GM12874 (cell line): Measurements from ENCODE around the gene DHRS12.

Experiments
- CTCF ChIP-seq: IDR thresholded peaks from 2 replicates; pipeline ENCODE4 v1.5.1; 2011; ENCODE audit warnings: low read depth, mild to moderate bottlenecking, control low read depth, low read length, moderate library complexity; ENCODE audit not compliant: insufficient read depth

DHRS12 gene

DNA sequence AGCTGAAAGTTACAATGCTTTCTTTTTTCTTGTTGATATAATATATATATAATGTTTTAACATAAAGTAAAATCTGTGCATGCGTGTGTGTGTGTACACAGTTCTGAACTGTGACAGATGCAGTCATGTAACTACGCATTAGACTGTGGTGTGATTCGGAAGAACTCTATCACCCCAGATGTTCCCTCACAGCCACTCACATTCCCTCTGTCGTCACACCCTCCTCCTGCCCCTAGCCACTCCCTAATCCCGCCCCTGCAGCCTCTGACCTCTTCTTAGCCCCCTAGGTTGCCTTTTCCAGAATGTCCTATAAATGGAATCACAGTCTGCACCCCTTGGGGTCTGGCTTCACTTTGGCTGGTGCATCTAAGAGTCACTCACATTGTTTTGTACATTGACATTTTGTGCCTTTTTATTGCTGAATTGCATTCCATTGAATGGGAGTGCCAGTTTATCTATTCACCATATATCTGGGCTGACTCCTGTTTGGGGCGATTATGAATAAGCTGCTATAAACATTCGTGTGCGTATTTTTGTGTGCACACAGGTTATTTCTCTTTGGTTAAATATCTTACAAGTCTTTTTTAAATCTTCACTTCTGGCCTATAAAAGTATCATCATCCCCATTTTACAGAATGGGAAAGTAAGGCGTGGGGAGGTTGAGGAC is 20.4 kb downstream of the DHRS12 start:
- TF ChIP-seq CTCF: no peak

GRCh38 chr13:51782026-51782710 is 21.8 kb downstream of the DHRS12 start:
- TF ChIP-seq CTCF: no peak

DNA sequence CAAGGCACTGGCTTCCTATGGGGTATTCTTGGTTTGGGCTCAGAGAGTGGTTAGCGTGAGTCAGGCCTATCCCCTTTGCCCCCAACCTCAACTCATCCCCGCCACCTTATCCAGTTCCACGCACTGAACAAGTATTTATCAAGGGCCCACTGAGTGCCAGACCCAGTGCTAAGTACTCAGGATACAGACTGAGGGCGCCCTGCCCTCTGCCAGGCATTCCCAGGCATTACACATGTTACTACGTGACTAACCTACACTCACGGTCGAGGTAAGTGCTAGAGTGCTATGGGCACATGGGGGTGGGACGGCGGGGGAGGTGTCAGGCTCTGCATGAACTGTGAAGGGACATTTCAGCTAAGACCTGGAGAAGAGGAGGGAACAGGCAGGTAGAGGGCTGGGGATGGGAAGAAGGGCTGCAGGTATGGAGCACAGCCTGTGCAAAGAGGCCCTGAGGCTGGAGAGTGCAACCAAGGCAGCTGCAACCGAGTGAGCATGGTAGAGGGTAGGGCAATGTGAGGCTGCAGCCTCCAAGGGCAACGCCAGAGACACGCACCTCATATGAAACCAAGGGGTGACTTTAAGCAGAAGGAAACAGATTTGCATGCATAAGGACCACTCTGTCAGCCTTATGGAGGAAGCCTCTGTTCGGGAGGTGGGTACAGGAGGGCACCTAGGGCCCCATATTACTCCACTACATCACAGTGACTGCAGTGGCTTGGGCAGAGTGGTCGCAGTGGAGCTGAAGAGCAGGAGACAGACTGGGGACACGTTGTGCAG is 22.5 kb downstream of the DHRS12 start:
- TF ChIP-seq CTCF: peak; percentile 39; the same call in 1 of the 2 replicates

DNA sequence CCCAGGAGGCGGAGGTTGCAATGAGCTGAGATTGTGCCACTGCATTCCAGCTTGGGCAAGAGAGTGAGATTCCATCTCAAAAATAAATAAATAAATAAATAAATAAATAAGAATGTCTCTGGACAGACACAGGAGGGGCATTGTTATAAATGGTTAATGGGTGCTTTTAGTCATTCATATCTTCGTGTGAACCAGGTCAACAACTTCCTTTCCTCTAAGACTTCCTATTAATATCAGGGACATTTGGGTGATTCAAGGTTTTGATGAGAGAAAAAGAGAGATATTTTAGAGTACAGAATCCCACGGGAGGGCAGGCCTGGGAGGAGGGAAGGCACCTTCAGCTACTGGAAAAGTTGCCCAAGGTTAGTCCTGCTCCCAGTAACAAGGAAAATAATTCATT is 23.9 kb downstream of the DHRS12 start:
- no peak for TF ChIP-seq CTCF

- no peak for TF ChIP-seq CTCF
Measured at GRCh38 chr13:51778392-51778791, 25.6 kb downstream of the DHRS12 start.

DNA sequence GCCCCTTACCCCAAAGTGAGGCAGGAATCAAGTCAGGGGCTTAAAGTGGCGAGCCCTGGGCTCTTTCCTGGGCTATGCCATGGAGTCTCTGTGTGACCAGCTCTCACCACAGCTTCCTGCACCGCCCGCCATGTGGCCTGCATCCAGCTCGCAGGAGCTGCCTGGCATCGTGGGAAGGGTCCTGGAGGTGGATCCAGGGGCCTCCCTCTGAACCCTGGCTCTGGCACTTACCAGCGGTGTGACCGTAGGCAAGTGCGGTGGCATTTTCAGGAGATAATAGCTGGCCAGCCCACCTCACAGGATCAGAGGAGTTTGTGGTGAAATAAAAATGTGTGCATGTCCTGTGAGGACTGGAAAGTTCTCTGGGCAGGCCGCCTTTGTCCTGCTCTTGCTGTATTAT is 26.0 kb downstream of the DHRS12 start:
- TF ChIP-seq CTCF: no peak

GRCh38 chr13:51776179-51776578 is 27.8 kb downstream of the DHRS12 start:
- no peak for TF ChIP-seq CTCF
